Effector CD8-positive, alpha-beta T cell (primary cell): ENCODE results near the gene RO60.
"Not testable (repeated sequence)": the region's sequence is repeated elsewhere in the genome, so short reads cannot be mapped to it uniquely, and the experiment has no call there.

ENCODE experiments used
- DNase-seq: peaks from one replicate; lab custom pipeline; 2025; lab: John Stamatoyannopoulos, UW
- total RNA-seq, 4 experiments: gene quantifications; one replicate each; lab custom pipeline; 2026; lab: John Stamatoyannopoulos, UW

Gene RO60
- 141 to 170 (median 154) reads per million in 4 experiments for total RNA-seq

DNA sequence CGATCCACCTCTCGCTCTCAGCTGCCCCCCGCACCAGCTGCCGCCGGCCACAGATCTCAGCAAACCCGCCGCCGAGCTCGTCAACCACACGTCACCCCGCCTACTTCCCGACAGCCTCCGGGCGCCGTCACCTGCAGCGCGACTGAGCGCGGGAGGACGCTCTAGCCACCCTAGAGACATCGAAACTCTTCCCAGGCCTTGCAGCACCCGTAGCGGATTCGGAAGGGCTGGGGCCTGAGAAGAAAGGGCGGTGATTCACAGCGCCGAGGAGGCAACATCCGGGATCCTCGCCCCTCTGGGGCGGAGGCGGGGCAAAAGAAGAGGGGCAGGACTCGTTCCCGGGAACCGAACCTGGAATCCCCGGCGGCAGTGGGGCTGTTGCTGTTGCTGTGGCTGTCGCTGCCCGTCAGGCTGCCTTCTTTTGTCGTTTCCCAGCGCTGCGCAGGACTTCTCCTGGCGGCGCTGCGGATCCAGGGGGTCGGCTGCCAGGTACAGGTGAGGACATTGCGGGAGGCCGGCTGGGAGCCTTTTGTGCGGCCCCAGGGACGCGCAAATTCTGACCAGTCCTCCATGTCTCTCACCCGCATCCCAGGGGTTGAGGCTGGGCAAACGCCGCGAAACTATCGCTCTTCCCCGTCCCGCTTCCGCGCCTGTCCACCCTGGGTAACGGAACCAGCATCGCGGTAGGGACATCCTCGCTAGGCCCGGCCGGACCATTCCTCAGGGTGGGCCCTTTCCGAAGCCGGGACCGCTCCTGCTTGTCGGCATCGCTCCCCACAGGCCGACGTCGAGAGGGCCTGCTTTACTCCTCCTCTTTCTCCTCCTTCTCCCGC, at the start of gene RO60, which contains the start of gene UCHL5:
Gene RO60, plus strand, starts transcription at position 331 of the 833 bp plus-strand sequence. CDS start 9,443 bp downstream, outside the sequence.
Gene UCHL5, minus strand, starts transcription at position 79 of the 833 bp plus-strand sequence. CDS start 100 bp downstream, outside the sequence.
- peak; percentile 89 for DNase-seq

DNA sequence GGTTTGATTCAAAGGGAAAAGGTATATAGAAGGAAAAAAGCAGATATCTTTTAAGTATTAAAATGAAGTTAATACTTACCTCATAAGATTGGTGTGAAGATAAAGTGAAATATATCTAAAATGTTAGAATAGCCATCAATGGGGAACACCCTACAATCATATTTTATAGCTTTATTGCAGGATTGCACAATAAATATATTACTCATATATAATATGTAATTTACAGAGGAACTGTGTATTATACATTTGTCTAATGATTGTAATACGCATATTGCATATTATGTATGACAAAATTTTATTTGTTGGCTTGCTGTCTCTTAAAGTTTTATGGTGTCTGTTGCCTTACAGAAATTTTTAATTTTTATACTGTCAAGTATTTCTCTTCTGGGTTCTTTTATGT, 48.0 kb upstream of the RO60 start:
- no peak for DNase-seq

DNA sequence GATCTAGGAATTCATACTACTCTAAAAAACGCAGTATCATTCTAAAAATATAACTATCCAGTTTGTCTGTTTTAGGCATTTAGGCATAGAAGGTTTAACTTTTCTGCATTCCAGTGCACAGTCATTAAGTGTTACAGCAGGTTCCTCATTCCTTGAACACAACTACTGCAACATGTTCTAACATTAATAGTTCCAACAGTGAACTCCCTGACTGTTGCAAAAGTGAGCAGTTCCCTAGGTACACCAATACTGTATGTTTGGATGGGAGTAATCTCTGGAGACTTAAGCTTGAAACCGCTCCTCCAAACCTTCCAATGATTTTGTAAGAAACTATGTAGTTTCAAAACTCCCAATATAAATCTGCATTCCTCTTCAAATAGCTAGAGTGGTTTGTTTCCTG, 46.4 kb upstream of the RO60 start:
- no peak for DNase-seq

DNA sequence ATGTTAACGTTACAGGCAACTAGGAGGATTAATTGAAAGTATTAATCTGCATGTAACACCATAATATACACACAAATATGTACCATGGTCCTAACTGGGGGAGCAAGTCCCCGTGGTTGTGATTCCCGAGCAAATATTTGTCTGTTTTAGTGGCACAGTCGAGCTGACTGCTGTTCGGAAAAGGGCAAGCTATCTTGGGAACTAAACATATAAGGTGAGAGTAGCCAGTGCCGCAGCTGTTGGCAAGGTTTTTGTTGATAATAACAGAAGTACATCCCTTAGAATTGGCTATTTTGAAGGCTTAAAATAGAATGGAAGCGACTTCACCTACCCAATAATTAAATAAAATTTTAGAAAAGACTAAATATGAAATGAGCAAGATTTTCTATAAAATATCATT, 45.7 kb upstream of the RO60 start:
- no peak for DNase-seq

DNA sequence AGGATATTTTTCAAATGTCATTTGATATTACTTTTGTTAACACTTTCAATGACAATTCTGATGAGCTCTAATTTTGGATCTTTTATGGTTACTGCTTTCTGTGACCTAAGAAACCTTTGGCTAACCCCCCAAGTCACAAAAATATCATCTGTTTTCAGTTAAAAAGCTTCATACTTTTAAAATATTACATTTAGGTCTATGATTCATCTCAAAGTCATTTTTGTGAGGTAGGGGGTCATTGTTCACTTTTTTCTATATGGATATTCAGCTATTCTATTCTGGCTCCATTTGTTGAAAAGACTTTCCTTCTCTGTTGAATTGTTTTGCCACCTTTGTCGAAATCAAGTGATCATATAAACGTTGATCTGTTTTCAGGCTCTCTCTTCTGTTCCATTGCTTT, 45.0 kb upstream of the RO60 start:
- DNase-seq, result no peak

DNA sequence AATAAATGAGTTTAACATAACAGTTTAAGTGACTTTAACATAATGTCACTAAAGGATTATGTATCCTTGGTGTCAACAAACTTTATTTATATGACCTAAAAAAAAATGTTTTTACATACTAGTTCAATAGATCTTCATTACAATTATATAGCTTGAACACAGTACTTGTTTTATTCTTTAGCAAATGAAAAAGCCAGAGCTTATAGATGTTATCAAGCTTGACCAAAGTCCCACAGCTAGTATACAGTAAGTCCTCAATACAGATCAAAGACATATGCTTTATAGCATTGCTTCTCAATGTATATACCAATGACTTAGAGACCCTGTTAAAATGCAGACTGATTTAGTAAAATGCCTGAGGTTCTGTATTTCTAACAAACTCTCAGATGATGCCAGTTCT, 42.6 kb upstream of the RO60 start:
- no peak for DNase-seq

DNA sequence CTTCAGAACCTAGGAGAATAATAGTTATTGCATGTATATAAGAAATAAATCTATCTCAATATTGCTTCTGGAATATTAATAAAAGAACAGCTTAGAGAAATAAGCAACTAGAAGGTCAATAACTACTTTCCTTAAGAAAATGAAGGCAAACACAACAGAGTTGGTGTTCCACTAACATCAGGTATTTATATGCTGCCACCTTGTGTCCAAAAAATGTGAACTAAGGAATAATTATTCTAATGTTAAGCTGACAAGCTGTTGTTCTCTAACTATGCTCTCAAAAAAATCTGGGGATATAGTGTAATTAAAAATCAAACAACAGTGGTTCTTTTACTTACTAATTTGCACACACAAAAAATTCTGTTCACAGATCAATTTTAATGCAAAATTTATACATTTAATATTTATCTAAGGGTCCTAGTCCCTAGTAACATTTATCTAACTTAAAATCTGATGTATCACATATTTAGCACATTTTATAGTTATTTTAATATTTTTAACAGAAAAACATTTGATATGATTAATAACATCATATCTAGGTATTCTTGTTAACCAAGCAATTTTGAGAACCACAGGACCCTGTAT, 39.9 kb upstream of the RO60 start:
- DNase-seq, result no peak

DNA sequence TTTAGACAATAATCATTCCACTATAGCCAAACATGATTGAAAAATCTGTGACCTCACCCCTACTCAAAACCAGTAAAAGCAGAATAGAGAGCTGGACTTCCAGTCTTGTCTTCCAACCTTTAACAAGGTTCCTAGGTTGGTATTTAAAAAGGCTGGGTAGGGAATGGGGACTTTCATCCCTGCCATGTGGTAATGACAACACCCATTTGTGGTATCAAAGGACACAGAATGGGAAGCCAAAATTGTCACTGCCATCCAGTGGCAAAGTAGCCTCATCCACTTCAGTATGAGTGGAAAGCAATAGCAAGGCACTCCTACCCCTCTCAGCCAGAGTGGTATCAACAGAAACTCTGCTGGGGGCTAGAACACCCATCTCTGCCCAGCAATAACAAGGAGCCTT, 34.2 kb upstream of the RO60 start:
- DNase-seq, result no peak

DNA sequence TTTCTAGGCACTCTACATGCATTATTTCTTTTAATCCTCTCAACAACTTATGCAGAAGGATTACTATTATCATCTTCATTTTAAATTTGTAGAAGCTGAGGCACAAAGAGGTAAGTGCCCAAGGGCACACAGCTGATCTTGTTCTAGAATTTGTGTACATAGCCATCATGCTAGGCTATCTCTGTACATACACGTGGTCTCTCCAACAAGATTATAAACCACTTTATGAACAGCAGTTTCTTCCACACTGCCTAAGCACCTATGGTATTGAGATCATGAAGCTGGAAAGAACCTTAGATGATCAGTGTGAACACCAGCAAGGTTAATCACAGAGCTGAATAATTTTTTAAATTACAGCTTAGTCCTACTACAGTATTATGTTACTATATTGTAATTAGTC, 29.1 kb upstream of the RO60 start:
- no peak for DNase-seq

DNA sequence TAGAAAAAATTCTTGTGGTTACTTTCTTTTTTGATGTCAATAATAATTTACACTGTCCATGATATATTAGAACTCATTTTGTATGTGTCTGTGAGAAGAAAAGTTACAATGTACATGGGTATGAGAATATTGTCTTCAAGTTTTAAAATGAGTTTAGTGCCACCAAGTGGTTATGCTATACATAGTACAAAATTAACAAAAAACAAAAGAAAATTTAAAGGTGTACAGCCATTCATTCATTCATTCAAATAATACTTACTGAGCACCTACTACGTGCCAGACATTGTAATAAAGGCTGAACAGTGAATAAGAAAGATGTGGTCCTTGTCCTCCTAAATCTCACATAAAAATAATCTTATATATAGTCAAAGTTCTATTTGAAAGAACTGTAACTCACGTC, 28.0 kb upstream of the RO60 start:
- no peak for DNase-seq

DNA sequence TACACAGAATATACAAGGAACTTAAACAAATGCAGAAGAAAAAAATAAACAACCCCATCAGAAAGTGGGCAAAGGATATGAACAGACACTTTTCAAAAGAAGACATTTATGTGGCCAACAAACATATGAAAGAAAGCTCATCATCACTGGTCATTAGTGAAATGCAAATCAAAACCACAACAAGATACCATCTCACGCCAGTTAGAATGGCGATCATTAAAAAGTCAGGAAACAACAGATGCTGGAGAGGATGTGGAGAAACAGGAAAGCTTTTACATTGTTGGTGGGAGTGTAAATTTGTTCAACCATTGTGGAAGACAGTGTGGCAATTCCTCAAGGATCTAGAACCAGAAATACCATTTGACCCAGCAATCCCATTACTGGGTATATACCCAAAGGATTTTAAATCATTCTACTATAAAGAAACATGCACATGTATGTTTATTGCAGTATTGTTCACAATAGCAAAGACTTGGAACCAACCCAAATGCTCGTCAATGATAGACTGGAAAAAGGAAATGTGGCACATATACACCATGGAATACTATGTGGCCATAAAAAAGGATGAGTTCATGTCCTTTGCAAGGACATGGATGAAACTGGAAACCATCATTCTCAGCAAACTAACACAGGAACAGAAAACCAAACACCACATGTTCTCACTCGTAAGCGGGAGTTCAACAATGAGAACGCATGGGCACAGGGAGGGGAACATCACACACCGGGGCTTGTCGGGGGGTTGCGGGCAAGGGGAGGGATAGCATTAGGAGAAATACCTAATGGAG, 26.6 kb upstream of the RO60 start:
- DNase-seq, result not testable (repeated sequence)

DNA sequence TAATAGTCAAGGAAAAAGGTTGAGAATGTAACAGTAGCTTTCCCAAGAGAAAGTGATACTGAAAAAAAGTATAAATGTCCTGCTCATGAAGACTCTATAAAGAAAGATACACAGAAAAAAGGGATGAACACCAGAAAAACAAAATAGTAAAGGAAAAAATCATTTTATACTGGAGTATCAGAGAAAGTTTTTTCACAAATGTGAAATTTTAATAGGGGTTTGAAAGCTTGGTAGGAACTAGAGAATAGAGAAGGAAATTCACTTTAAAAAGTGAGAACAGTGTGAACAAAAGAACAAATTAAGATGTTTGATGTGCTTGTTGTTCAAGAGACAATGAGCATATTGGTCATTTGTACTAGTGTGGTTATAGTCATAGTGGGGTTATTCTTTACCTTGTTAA, 25.8 kb upstream of the RO60 start:
- DNase-seq, result no peak

DNA sequence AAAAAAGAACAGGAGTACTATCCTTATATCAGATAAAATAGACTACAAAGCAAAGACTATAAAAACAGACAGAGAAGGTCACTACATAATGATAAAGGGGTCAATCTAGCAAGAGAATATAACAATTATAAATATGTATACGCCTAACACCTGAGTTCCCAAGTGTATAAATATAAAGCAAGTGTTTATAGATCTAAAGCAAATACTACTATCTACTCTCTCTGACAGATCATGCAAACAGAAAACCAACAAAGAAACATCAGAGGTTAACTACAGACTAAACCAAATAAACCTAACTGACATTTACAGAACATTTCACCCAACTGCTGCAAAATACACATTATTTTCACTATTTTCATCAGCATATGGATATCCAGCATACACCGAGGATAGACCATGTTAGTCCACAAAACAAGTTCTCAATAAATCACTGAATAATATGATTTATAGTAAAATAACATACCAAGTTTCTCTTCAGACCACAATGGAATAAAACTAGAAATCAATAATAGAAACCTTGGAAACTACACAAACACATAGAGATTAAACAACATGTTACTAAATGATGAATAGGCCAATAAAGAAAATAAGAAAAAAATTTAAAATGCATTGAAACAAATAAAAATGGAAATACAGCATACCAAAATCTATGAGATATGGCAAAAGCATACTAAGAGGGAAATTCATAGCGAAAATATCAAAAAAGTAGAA, 22.9 kb upstream of the RO60 start:
- no peak for DNase-seq

DNA sequence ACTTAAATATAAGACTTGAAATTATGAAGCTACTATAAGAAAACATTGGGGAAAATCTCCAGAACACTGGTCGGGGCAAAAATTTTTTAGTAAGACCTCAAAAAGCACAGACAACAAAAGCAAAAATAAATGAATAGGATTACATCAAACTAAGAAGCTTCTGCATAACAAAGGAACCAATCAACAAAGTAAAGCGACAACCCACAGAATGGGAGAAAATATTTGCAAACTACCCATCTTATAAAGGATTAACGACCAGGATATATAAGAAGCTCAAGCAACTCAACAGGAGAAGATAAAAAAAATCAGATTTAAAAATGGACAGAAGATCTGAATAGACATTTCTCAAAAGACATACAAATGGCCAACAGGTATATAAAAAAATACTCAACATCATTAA, 19.4 kb upstream of the RO60 start:
- DNase-seq, result no peak

DNA sequence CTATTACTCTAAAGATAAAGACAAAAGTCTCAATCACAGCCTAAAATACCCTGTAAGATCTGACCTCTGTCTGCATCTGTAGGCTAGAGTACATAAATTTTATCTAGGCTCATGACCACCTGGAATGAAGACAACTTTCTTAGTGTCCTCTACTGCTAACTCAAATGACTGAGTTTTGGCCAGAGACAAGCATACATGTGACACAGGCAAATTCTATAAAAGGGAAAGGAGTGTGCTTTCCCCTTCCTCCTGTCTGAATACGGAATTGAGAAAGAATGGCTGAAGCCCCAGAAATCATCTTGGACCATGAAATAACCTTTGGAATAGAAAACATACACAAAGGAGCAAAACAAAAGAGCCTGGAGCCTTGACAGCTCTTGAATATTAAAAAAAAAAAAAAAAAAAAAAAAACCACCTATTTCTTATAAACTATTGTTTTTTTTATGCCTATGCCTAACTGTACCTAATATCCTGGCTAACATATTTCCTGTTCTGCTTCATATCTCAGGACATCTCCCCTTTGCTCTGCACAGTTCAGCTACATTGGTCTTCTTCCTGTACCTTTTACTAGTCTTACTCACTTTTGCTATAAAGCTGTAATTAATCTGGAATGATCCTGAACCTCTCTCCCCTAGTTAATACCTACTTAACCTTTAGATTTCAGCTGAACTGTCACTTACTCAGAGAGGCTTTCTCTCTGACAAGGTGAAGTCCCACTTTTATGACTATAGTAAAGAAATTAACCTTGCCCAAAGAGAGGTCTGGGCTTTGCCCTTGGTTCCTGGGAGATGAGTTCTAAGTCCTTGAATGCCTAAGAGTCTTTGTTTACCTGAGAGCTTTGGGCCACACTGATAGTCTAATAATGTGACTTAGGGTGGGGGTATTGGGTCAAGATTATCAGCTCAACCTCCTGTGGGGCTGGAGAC, 16.4 kb upstream of the RO60 start:
- DNase-seq, result no peak

DNA sequence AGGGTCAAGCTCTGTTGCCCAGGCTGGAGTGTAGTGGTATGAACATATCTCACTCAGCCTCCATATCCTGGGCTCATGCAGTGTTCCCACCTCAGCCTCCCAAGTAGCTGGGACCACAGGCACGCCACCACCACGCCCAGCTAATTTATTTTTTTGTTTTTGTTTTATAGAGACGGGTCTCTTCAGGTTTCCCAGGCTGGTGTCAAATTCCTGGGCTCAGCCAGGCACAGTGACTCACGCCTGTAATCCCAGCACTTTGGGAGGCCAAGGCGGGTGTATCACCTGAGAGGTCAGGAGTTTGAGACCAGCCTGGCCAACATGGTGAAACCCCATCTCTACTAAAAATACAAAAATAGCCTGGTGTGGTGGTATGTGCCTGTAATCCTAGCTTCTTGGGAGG, 10.5 kb upstream of the RO60 start:
- DNase-seq, result not testable (repeated sequence)

DNA sequence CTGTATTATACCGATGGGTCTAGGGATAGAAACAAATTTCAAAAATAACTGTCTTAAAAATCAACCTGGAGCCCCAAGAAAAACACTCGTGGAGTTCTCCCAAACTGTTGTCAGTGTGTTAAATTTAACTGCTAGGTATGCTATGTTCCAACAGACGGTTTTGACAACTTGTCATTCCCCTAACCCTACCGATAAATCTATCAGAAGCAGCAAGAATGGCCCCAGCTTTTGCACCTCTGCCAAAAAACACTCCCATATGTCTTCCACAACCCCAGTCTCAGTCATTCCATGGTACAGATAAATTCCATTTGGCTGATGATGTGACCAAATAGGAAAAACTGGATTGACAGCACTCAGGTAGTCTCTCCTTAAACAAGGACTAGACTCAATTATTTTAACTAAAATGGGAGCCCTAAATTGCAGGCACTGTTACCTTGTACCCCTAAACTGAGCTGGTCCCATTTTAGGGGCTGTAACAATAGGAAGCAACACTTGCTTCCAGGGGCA, 5.2 kb upstream of the RO60 start:
- no peak for DNase-seq

DNA sequence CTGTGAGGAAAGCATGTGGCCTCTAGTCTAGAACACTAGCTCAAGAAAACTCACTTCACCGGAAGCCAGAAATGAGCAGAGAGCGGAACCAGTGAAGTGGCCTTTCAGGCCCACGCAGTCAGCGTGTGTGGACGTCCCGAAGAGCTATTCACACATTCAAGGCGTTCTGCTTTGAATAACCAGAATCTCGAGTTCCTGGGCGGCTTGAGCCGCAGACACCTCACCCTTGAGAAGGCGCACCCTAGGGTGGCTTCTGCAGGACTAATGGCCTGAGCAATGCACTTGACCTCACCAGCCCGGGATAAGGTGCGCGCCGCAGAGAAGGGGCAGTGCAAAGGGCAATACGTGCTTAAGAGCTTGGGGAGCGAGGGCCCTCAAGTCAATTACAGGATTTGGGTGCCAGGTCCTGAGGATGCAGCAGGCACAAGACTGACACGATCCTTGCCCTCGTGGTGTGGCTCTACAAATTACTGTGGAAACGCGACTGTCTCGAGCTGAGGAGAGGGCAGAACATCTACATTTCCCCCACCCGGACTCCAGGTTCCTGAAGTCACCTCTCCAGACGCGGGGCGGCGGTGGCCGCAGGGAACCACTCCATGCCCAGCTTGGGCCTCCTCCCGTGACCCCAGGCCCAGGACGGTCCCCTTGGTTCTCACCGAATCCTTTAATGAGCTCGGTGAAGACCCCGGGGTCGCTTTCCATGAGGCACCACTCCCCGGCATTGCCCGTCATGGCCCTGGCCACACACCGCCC, 707 bp upstream of the RO60 start:
- DNase-seq, result peak; percentile 15

DNA sequence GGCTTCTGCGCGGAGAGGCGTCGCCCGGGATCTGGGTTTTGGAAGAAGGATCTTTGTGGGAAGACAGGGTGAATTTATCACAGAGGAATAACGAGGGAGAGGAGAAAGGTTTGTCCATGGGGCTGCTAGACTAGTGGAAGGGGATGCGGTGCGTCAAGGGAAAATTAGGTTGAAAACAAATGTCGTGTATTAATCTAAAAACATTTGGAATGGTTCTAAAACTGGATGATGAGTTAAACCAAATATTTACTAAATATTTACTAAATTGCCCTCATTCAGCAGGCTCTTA, 647 bp downstream of the RO60 start:
- no peak for DNase-seq

DNA sequence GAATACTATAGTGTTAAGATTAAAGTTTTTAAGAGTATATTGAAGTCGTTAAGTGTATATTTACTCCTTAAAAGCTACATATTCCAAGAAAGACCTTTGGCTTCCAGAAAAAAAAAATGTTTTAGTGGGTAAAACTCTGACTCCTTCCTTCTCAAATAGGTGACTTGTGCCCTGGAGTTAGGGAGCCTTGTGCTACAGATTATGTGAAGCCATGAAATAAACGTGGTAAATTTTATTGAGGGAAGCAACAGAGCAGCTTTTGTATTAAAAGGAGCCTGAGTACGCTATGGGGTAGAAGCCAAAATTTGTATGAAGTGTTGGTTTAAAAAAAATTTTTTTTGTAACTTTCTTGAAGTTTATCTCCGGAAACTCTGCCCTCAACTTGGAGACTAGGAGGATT, 994 bp downstream of the RO60 start:
- no peak for DNase-seq
